ENCODE measurements around the gene NODAL. TPM values are rescaled to one million over a fixed set of nuclear protein-coding genes. Genes with fewer than 3 reads are reported as not detected.

NODAL gene
- total RNA-seq, 4 donors from 2014 or later: not detected

DNA sequence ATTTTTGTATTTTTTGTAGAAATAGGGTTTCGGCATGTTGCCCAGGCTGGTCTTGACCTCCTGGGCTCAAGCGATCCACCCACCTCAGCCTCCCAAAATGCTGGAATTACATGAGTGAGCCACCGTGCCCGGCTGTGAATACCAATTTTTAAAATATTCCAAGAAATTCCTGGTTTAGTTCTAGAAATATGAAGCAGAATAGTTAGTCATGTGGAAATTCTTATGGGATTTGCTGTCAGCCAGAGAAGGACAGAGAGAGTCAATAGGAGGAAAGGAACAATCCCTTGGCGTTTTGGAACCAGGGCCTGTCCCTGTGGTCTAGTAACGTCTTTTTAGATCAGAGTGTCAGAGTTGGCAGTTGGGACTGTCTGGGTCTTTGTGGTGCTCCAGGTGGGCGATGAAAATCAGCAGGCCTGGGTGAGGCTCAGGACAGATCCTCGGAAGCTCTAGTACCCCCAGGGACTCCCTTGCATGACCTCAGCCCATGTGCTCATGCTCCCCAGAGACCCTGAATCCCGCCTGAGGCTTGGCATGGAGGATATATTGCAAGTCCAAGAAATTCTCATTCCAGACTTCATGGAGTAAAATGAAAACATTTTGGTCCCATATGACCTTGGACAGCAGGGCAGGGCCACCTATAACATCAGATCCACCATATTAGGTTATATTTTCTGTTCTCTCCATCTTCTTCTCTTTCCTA, 7.8 kb downstream of the NODAL start:
- H3K9me3 ChIP-seq: no peaks in the 10 kb centered on the region
- DNase-seq: no peak
- H3K4me1 ChIP-seq: peaks cover 9 to 33% (median 15%) of the 10 kb centered on the region in 4 donors
- no peaks in the 10 kb centered on the region for H3K36me3 ChIP-seq
- WGBS, 2 donors (ENCODE audit: low coverage in 1 of 2): 82 to 95% methylated on average over 6 to 9 of the region's 9 CpGs
- no peak for TF ChIP-seq POLR2A (IDR thresholded peaks at IDR 0.05)
- no peak for TF ChIP-seq EP300 (IDR thresholded peaks at IDR 0.05; ENCODE audit: low read depth)
- TF ChIP-seq POLR2AphosphoS5 (IDR thresholded peaks at IDR 0.05): no peak
- TF ChIP-seq, protein P1, sequence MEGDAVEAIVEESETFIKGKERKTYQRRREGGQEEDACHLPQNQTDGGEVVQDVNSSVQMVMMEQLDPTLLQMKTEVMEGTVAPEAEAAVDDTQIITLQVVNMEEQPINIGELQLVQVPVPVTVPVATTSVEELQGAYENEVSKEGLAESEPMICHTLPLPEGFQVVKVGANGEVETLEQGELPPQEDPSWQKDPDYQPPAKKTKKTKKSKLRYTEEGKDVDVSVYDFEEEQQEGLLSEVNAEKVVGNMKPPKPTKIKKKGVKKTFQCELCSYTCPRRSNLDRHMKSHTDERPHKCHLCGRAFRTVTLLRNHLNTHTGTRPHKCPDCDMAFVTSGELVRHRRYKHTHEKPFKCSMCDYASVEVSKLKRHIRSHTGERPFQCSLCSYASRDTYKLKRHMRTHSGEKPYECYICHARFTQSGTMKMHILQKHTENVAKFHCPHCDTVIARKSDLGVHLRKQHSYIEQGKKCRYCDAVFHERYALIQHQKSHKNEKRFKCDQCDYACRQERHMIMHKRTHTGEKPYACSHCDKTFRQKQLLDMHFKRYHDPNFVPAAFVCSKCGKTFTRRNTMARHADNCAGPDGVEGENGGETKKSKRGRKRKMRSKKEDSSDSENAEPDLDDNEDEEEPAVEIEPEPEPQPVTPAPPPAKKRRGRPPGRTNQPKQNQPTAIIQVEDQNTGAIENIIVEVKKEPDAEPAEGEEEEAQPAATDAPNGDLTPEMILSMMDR (IDR thresholded peaks at IDR 0.05): no peak
- H3K27ac ChIP-seq: no peak overlapping the region
- intact Hi-C loops (cut with DNase I; ENCODE audit: low total_unique reads) (no loop called here), in situ Hi-C loops (cut with MboI; ENCODE audit: low pct_ligation_motif_present in 1 of 4, low pct_unique_long_range_greater_than_20kb in 1 of 4, low sequenced_read_pairs in 3 of 4) (no loop called here)
- no peak overlapping the region for H3K4me3 ChIP-seq
- peaks cover 3% of the 10 kb centered on the region for H3K27me3 ChIP-seq

DNA sequence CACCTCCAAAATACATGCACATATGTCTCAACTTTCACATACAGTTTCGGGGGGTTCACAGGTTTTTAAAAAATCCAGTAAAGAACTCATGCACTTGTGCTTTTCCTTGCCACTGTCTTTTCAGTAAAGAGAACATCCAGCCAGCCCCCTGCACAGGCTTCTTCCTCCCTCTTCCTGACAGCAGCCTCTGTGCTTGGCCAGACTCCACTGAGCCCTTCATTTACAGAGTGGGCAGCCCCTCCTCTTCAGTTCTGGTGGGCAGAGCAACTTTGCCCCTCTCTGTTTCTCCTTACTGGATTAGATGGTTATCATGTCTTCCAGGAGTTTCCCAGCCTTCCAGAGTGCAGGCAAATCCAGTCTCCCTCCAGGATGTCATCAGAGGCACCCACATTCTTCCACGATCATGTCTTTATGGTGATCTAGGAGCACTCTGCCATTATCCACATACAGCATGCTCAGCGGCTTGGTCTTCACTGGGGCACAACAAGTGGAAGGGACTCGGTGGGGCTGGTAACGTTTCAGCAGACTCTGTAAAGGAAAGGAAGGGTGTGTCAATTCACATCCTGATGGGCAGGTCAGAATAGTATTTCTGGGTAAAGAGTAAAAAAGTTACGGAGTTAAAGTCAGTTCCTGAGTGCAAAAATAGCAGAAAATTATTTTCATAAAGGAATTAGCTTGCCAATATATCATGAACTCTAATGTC, 8.8 kb downstream of the NODAL start:
- H3K27ac ChIP-seq: peak overlapping the region in 2 of 4 donors; percentile 73 to 79
- H3K9me3 ChIP-seq: no peaks in the 10 kb centered on the region
- no peak overlapping the region for H3K4me3 ChIP-seq
- no peaks in the 10 kb centered on the region for H3K27me3 ChIP-seq
- intact Hi-C loops (cut with DNase I; ENCODE audit: low total_unique reads): no loop called here
- TF ChIP-seq EP300 (IDR thresholded peaks at IDR 0.05; ENCODE audit: low read depth): no peak
- no peak for TF ChIP-seq POLR2AphosphoS5 (IDR thresholded peaks at IDR 0.05)
- TF ChIP-seq, protein P1 (IDR thresholded peaks at IDR 0.05): no peak
- no peak for TF ChIP-seq POLR2A (IDR thresholded peaks at IDR 0.05)
- peaks cover 9 to 33% (median 15%) of the 10 kb centered on the region in 4 donors for H3K4me1 ChIP-seq
- in situ Hi-C loops (cut with MboI; ENCODE audit: low pct_ligation_motif_present in 1 of 4, low pct_unique_long_range_greater_than_20kb in 1 of 4, low sequenced_read_pairs in 3 of 4): no loop called here
- peaks cover 0 to 2% (median 0%) of the 10 kb centered on the region in 4 donors for H3K36me3 ChIP-seq
- WGBS, 2 donors (ENCODE audit: low coverage in 1 of 2): 40 to 53% methylated on average over 3 to 6 of the region's 6 CpGs
- no peak for DNase-seq

DNA sequence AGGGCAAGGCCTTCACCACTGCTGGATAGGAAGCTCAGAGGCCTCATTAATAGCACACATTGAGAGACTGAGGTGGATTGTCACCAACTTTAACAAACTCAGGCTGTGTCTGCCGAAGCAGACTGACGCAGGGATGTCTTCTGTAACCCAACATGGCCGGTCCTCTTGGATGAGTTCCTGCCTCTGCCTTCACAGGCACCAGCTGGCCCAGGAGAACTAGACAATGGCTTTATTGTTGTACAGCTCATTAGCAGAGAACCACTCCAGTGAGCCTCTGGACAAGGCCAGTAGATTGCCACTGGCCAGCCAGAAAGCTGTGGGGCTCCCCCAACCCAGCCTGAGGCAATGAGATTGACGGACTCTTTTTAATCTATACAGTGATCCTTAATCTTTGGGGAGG, 9.4 kb downstream of the NODAL start:
- no peak for DNase-seq
- H3K9me3 ChIP-seq: no peaks in the 10 kb centered on the region
- H3K4me3 ChIP-seq: no peak overlapping the region
- in situ Hi-C loops (cut with MboI; ENCODE audit: low pct_ligation_motif_present in 1 of 4, low pct_unique_long_range_greater_than_20kb in 1 of 4, low sequenced_read_pairs in 3 of 4): no loop called here
- WGBS, 2 donors (ENCODE audit: low coverage in 1 of 2): 78% methylated on average over 4 of the region's 4 CpGs; no CpG with 5 or more reads in 1 of the 2 donors
- no peak for TF ChIP-seq POLR2AphosphoS5 (IDR thresholded peaks at IDR 0.05)
- no peak for TF ChIP-seq POLR2A (IDR thresholded peaks at IDR 0.05)
- TF ChIP-seq EP300 (IDR thresholded peaks at IDR 0.05; ENCODE audit: low read depth): no peak
- TF ChIP-seq, protein P1 (IDR thresholded peaks at IDR 0.05): no peak
- H3K27me3 ChIP-seq: no peaks in the 10 kb centered on the region
- intact Hi-C loops (cut with DNase I; ENCODE audit: low total_unique reads): no loop called here
- H3K27ac ChIP-seq: peak overlapping the region; percentile 73 to 81 (median 79)
- H3K4me1 ChIP-seq: peaks cover 9 to 36% (median 17%) of the 10 kb centered on the region in 4 donors
- H3K36me3 ChIP-seq: peaks cover 0 to 6% (median 0%) of the 10 kb centered on the region in 4 donors
